WERI-Rb-1 (cell line): ENCODE measurements around the gene CYB5R3.
"Not testable (repeated sequence)": the region's sequence is repeated elsewhere in the genome, so short reads cannot be mapped to it uniquely, and the experiment has no call there.

ENCODE experiments used
- DNase-seq: peaks from one replicate; pipeline ENCODE4 v3.0.0-alpha.2; 2020
- H3K27ac ChIP-seq: fragments of 250-450 bp; sonication (Bioruptor Pico); 2 replicates; pipeline ENCODE4 v1.5.1; 2020; ENCODE audit warnings: mild to moderate bottlenecking, moderate library complexity
- H3K27me3 ChIP-seq: fragments of 250-450 bp; sonication (Bioruptor Pico); 2 replicates; pipeline ENCODE4 v1.5.1; 2021; ENCODE audit warnings: mild to moderate bottlenecking, low read depth, moderate library complexity; ENCODE audit not compliant: insufficient read depth, severe bottlenecking
- H3K36me3 ChIP-seq: fragments of 250-450 bp; sonication (Bioruptor Pico); 2 replicates; pipeline ENCODE4 v1.5.1; 2020; ENCODE audit warnings: mild to moderate bottlenecking, moderate library complexity
- H3K4me3 ChIP-seq: 2 replicates; pipeline ENCODE4 v1.5.1; 2011; ENCODE audit warnings: low read depth, mild to moderate bottlenecking, control low read depth, low read length
- H3K9me3 ChIP-seq: fragments of 250-450 bp; sonication (Bioruptor Pico); 2 replicates; pipeline ENCODE4 v1.5.1; 2021; ENCODE audit warnings: mild to moderate bottlenecking, moderate library complexity; ENCODE audit not compliant: severe bottlenecking
- TF ChIP-seq, protein P1 (sequence below): IDR thresholded peaks from 2 replicates; pipeline ENCODE4 v1.5.1; 2011; ENCODE audit warnings: low read depth, mild to moderate bottlenecking, control low read depth, inconsistent platforms, low read length

CYB5R3 gene

DNA sequence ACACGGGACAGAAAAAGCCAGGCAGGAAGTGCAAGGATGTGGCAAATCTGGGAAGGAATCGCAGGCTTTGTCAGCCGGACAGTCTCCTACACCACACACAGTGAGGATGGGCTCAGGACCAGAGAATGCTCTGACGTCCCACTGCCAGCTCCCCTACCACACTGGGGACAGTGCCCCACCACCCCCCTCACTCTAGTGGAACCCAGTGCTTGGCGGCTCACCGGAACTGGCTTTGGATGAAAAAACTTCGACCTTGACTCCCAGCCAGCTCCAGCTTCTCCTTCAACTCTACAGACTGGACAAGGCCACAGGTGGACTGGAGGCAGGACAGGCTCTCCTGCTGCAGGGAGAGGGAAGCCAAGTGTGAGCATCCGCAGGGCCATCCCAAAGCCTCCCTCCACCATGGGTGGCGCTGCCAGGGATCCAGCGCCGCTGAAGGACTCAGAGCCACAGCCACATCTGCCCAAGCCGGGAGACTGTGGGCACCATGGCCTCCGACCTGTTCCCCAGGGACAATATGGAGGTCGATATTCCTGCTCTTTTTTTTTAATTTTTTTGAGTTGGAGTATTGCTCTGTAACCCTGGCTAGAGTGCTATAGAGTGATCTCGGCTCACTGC, 71.5 kb downstream of the CYB5R3 start:
- H3K27me3 ChIP-seq = no peaks in the 10 kb centered on the region
- no peaks in the 10 kb centered on the region for H3K9me3 ChIP-seq
- no peak overlapping the region for H3K4me3 ChIP-seq
- peaks cover 23% of the 10 kb centered on the region for H3K36me3 ChIP-seq
- no peak for DNase-seq
- TF ChIP-seq, protein P1, sequence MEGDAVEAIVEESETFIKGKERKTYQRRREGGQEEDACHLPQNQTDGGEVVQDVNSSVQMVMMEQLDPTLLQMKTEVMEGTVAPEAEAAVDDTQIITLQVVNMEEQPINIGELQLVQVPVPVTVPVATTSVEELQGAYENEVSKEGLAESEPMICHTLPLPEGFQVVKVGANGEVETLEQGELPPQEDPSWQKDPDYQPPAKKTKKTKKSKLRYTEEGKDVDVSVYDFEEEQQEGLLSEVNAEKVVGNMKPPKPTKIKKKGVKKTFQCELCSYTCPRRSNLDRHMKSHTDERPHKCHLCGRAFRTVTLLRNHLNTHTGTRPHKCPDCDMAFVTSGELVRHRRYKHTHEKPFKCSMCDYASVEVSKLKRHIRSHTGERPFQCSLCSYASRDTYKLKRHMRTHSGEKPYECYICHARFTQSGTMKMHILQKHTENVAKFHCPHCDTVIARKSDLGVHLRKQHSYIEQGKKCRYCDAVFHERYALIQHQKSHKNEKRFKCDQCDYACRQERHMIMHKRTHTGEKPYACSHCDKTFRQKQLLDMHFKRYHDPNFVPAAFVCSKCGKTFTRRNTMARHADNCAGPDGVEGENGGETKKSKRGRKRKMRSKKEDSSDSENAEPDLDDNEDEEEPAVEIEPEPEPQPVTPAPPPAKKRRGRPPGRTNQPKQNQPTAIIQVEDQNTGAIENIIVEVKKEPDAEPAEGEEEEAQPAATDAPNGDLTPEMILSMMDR = no peak
- no peak overlapping the region for H3K27ac ChIP-seq

DNA sequence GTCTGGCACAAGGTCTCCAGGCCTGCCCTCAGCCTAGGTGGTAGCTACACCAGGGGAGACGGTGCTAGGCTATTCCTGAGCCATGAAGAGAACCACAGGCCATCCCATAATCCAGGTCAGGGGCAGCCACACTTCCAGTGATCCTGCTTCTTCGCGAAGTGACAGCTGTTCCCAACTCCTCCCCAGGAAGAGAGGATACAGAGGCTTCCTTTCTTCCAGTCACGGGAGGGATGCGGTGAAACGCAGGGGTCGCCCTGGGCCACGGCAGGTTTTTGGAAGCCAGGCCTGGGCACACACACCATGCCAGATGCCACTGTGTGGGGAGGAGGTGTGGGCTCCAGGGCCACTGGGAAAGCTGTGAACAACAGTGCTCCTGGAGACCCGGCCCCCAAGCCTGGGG, 72.1 kb downstream of the CYB5R3 start:
- peaks cover 27% of the 10 kb centered on the region for H3K36me3 ChIP-seq
- not testable (repeated sequence) for H3K4me3 ChIP-seq, H3K27me3 ChIP-seq, DNase-seq, H3K27ac ChIP-seq, H3K9me3 ChIP-seq

DNA sequence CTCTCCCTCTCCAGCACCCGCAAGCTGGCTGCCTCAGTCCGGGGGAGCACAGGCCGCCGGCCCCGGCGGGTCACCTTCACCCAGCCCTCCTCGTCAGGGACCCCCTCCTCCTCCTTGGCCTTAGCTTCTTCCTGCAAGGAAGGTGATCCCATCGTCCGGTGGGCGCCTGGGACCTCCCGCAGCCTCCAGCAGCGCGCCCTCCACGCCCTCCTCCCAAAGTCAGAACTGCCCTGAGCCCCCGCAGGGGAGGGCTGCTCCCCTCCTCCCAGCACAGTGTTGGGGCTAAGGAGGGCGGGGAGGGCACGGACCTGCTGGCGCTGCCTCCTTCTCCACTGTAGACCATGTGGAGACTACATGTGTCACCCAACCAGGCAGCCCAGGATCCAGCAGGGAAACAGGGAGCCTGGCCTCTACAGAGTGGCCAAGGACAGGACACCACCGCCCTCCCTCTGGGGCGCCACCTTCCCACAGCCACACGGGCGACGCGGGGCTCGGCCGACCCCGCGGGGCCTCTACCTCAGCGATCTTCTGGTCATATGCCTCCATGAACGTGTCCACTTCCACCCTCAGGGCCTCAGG, 73.1 kb downstream of the CYB5R3 start:
- H3K27me3 ChIP-seq, H3K27ac ChIP-seq, DNase-seq, H3K4me3 ChIP-seq, H3K9me3 ChIP-seq: not testable (repeated sequence)
- peaks cover 29% of the 10 kb centered on the region for H3K36me3 ChIP-seq

DNA sequence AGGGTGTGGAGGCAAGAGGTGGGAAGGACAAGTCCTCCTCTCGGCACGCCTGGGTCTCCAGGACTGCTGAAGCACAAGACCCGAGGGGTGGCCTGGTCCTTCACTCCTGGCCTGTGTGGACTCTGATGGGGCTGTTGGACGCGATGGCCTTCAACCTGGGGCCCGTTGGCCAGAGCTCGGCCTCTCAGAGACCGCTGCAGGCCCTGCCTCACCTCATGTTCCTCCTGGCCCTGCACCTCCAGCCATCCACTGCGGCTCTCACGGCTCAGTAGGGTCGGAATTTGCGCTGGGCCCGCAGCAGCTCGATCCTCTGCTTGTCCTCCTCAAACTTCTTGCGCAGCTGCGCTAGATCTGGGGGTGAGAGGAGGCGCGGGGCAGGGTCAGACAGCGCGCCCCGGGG, 74.7 kb downstream of the CYB5R3 start:
- DNase-seq, H3K4me3 ChIP-seq, H3K27me3 ChIP-seq, H3K27ac ChIP-seq, H3K9me3 ChIP-seq: not testable (repeated sequence)
- peaks cover 29% of the 10 kb centered on the region for H3K36me3 ChIP-seq

DNA sequence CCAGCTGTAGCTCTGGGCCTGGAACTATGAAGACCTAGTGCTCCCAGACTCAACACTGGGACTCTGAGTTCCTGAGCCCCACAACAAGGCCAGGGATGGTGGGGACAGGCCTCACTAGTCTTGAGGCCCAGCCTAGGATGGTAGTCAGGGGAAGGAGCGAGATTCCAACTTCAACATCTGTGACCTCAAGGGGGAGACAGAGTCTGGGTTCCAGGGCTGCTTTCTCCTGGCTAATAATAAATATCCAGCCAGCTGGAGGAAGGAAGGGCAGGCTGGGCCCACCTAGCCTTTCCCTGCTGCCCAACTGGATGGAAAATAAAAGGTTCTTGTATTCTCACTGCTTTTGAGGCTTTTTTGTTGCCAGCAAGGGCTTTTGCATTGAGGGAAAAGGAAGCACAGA, 75.1 kb downstream of the CYB5R3 start:
- not testable (repeated sequence) for DNase-seq, H3K27me3 ChIP-seq, H3K9me3 ChIP-seq, H3K4me3 ChIP-seq, H3K27ac ChIP-seq
- peaks cover 33% of the 10 kb centered on the region for H3K36me3 ChIP-seq

DNA sequence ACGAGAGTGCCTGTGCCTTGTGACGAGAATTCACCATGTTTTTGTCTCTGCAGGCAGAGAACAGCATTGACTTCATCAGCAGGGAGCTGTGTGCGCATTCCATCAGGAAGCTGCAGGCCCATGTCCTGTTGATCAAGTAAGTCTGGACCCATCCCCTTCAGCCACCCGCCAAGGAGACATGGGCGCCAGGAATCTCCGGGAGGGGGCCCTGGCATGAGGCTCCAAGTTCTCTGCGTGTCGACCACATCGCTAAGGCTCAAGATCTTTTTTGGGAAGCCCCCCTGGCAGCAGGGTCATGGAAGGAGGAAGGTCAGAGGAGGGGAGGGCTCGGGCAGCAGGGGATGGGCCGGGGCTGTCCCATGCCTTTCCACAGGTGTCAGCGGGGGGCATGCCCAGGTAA, 78.1 kb downstream of the CYB5R3 start:
- H3K27ac ChIP-seq, H3K4me3 ChIP-seq, DNase-seq, H3K27me3 ChIP-seq, H3K9me3 ChIP-seq: not testable (repeated sequence)
- peaks cover 26% of the 10 kb centered on the region for H3K36me3 ChIP-seq

DNA sequence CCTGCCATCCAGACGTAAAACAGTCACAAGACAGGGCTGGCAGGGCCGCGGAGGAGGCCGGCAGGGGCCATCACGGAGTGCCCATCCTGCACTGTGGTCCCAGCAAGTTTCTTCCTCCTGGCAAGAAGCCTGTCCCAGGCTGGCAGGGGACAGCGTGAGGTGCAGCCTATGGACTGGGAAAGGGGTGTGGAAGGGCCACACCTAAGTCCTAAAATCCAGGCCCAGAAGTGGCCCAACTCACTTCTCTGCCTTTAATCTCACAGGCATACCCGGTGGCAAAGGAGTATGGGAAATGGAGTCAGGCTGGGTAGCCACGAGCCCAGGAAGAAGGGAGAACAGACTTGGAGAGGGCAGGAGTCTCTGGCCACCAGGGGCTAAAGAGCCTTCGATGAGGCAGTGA, 78.6 kb downstream of the CYB5R3 start:
- H3K27me3 ChIP-seq, H3K4me3 ChIP-seq, H3K27ac ChIP-seq, H3K9me3 ChIP-seq, DNase-seq: not testable (repeated sequence)
- H3K36me3 ChIP-seq = peaks cover 31% of the 10 kb centered on the region

DNA sequence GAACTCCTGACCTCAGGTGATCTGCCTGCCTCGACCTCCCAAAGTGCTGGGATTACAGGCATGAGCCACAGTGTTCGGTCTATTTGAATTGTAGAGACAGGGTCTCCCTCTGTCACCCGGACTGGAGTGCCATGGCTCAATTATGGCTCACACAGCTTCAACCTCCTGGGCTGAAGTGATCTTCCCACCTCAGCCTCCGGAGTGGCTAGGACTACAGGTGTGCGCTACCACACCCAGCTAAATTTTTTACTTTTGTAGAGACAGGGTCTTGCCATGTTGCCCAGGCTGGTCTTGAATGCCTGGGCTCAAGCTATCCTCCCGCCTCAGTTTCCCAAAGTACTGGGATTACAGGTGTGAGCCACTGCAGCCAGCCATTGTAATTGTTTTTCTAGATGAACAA, 81.2 kb downstream of the CYB5R3 start:
- H3K36me3 ChIP-seq = peaks cover 30% of the 10 kb centered on the region
- H3K27ac ChIP-seq, H3K27me3 ChIP-seq, DNase-seq, H3K4me3 ChIP-seq, H3K9me3 ChIP-seq: not testable (repeated sequence)
